IPS-20b (cell line): ENCODE measurements around the gene NBPF19.
A peak's percentile ranks its signal among the peaks of the same experiment; 100 is the strongest.
"Not testable (repeated sequence)": the region's sequence is repeated elsewhere in the genome, so short reads cannot be mapped to it uniquely, and the experiment has no call there.

Experiments
- H3K27ac ChIP-seq: one replicate; pipeline ENCODE4 v1.5.1; 2013; ENCODE audit warnings: low read length
- H3K27me3 ChIP-seq: 2 replicates; pipeline ENCODE4 v1.6.1; 2013; ENCODE audit warnings: mild to moderate bottlenecking, low read length, inconsistent platforms; ENCODE audit not compliant: insufficient read depth
- H3K36me3 ChIP-seq: 2 replicates; pipeline ENCODE4 v1.6.1; 2013; ENCODE audit warnings: low read depth, mild to moderate bottlenecking, inconsistent platforms, low read length, moderate library complexity; ENCODE audit not compliant: insufficient read depth
- H3K4me1 ChIP-seq: 2 replicates; pipeline ENCODE4 v1.6.1; 2013; ENCODE audit warnings: mild to moderate bottlenecking, control low read depth, inconsistent platforms, low read length, moderate library complexity; ENCODE audit not compliant: insufficient read depth
- H3K4me3 ChIP-seq: 2 replicates; pipeline ENCODE4 v1.5.1; 2013; ENCODE audit warnings: mild to moderate bottlenecking, low read length, inconsistent platforms
- H3K9ac ChIP-seq: 2 replicates; pipeline ENCODE4 v1.6.1; 2013; ENCODE audit warnings: low read depth, mild to moderate bottlenecking, inconsistent platforms, low read length, moderate library complexity
- H3K9me3 ChIP-seq: 2 replicates; pipeline ENCODE4 v1.6.1; 2013; ENCODE audit warnings: mild to moderate bottlenecking, low read depth, low read length, inconsistent platforms; ENCODE audit not compliant: insufficient read depth

The NBPF19 gene, protein sequence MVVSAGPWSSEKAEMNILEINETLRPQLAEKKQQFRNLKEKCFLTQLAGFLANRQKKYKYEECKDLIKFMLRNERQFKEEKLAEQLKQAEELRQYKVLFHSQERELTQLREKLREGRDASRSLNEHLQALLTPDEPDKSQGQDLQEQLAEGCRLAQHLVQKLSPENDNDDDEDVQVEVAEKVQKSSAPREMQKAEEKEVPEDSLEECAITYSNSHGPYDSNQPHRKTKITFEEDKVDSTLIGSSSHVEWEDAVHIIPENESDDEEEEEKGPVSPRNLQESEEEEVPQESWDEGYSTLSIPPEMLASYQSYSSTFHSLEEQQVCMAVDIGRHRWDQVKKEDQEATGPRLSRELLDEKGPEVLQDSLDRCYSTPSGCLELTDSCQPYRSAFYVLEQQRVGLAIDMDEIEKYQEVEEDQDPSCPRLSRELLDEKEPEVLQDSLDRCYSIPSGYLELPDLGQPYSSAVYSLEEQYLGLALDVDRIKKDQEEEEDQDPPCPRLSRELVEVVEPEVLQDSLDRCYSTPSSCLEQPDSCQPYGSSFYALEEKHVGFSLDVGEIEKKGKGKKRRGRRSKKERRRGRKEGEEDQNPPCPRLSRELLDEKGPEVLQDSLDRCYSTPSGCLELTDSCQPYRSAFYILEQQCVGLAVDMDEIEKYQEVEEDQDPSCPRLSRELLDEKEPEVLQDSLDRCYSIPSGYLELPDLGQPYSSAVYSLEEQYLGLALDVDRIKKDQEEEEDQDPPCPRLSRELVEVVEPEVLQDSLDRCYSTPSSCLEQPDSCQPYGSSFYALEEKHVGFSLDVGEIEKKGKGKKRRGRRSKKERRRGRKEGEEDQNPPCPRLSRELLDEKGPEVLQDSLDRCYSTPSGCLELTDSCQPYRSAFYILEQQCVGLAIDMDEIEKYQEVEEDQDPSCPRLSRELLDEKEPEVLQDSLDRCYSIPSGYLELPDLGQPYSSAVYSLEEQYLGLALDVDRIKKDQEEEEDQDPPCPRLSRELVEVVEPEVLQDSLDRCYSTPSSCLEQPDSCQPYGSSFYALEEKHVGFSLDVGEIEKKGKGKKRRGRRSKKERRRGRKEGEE (N-terminal part only)

DNA sequence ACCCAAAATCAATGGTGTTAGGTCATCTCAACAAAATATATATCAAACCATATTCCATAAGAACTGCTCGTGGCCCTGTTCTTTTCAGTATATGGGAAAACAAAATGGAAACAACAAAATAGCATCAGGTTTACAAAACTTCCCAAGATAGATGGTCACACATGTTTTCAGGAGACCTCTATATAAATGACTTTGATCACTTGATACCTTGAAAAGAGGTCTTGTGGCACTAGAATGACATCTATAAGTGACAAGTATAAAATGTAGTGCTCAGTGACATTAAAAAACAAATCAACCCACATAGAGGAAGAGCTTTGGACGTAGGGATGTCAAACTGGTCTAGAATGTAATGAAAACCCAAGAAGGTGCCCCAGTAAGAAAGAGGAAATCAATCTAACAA, at the start of gene NBPF19:
NBPF19 (plus strand) TSS at position 301 of the 400 bp plus-strand sequence. CDS start 888 bp downstream, outside the sequence.
- H3K36me3 ChIP-seq, H3K27ac ChIP-seq, H3K9me3 ChIP-seq, H3K9ac ChIP-seq, H3K4me3 ChIP-seq, H3K4me1 ChIP-seq, H3K27me3 ChIP-seq: not testable (repeated sequence)

DNA sequence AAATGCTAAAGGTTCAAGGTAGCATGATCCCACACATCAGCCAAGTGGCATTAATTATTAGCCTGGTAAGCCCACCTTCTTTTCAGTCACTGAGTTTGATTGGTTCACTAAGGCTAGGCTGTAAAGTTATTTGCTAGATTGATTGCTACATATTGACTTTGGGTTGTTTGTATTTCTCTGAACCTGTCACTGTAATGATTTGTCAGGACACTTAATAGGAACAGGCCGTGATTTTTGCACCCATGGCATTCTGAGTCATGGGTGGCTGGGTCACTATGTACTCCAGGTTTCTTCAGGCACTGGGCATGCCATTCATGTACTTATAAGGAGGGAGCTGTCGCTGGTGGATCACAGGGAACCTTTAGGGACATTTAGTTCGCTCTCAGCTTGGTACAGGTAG, 46.5 kb upstream of the NBPF19 start:
- H3K27me3 ChIP-seq, H3K9ac ChIP-seq, H3K4me3 ChIP-seq, H3K36me3 ChIP-seq, H3K9me3 ChIP-seq, H3K27ac ChIP-seq, H3K4me1 ChIP-seq: not testable (repeated sequence)

DNA sequence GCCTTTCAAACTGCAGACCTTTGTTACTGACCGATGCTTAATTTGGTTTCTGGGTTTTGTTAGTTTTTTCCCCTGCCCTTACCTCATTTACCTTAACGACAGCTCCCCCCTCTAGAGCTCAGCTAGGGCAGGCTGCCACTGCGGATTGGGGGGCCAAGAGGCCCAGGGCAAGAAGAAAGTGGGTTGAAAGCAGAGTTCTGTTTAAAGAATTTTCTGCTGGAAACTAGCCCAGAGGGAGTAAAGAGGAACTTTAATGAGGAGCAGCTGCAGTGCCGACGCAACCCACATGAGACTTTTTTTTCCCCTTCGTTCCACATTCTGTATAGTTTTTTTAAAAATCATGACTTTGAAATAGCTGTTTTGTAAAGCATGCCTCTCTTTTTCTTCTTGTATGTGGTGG, 29.4 kb upstream of the NBPF19 start:
- not testable (repeated sequence) for H3K27ac ChIP-seq

DNA sequence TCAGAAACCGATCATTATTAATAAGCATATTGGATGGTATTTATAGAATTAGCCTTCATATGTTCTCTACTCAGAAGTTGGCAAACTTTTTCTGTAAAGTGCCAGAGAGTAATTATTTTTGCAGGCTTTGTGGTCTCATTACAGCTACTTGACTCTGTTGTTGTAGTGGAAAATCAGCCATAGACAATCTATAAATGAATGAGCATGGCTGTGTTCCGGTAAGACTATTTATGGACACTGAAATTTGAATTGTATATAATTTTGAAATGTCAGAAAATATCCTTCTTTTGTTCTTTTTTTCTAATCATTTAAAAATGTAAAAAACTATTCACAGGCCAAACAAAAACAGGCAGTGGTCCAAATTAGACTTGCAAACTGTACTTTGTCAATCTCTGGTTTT, 22.6 kb upstream of the NBPF19 start:
- not testable (repeated sequence) for H3K4me1 ChIP-seq, H3K27me3 ChIP-seq, H3K4me3 ChIP-seq, H3K9ac ChIP-seq, H3K36me3 ChIP-seq, H3K9me3 ChIP-seq, H3K27ac ChIP-seq

More for the DNA sequence above, 29.4 kb upstream of the NBPF19 start:
- not testable (repeated sequence) for H3K4me3 ChIP-seq, H3K9ac ChIP-seq, H3K4me1 ChIP-seq, H3K36me3 ChIP-seq, H3K27me3 ChIP-seq, H3K9me3 ChIP-seq

DNA sequence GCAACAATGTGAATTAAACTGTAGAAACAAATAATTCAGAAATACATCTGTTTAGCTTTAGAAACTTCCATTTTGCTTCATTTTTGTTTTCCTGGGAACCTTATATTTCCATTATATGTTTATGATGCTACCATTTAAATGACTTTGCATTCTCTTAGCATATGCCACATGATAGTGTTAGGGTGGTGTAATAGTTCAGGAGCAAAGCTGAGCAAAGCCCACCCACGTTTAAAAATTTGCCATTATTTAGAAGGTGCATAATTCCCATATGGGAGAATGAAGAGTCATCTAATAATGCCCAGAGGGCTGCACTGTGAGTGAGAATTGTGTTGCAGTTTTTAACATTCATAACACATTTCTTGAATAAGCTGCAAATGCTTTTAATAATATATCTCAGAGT, 22.2 kb upstream of the NBPF19 start:
- not testable (repeated sequence) for H3K27ac ChIP-seq

DNA sequence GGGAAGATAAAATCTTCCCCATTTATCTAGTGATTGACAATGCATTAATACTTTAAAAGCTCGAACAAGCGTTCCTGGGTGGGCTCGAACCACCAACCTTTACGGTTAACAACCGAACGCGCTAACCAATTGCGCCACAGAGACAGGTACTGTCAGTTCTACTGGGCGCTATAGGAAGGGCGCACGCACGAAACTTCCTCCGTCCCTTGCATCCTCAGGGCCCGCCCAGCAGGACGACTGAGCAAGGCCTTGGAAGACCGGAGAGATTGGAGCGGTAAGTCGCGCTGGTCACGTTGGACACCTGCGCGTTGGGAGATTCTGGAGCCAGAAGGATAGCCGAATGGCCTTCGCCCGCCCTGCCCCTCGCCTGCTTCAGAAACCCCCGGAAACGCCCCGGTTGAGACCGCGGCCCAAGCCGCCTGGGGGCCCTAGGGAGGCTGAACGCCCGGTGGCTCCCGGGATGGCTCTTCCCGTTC, 83.5 kb downstream of the NBPF19 start:
- H3K4me3 ChIP-seq: peak overlapping the region; percentile 38; the same call in 1 of the 2 replicates
- H3K27ac ChIP-seq, H3K27me3 ChIP-seq, H3K9me3 ChIP-seq, H3K36me3 ChIP-seq, H3K9ac ChIP-seq, H3K4me1 ChIP-seq: not testable (repeated sequence)

More for the DNA sequence above, 22.2 kb upstream of the NBPF19 start:
- not testable (repeated sequence) for H3K4me1 ChIP-seq, H3K27me3 ChIP-seq, H3K9ac ChIP-seq, H3K36me3 ChIP-seq, H3K9me3 ChIP-seq, H3K4me3 ChIP-seq

DNA sequence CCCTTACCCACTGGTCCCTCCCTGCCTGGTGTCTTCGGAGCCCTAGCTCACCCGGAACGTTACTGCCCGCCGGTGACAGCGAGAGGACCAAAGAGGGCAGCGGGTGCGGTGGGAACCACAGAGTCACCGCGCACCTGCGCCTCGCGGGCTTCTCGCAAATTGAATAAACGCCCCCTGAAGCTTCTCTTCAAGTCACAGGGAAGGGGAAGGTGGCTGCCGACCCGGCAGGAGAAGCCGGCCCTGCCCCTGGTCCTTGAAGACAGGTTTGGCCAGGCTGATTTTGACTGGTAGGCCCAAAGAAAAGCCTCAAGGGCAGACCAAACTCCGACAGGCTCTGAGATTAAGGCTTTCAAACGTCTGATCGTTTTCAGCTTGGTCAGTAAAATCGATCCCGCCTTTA, 87.0 kb downstream of the NBPF19 start:
- H3K27me3 ChIP-seq, H3K4me3 ChIP-seq, H3K27ac ChIP-seq, H3K9ac ChIP-seq, H3K4me1 ChIP-seq, H3K36me3 ChIP-seq, H3K9me3 ChIP-seq: not testable (repeated sequence)

DNA sequence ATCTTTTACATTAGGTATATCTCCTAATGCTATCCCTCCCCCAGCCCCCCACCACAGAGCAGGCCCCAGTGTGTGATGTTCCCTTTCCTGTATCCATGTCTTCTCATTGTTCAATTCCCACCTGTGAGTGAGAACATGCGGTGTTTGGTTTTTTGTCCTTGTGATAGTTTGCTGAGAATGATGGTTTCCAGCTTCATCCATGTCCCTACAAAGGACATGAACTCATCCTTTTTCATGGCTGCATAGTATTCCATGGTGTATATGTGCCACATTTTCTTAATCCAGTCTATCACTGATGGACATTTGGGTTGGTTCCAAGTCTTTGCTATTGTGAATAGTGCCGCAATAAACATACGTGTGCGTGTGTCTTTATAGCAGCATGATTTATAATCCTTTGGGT, 90.6 kb downstream of the NBPF19 start:
- not testable (repeated sequence) for H3K27ac ChIP-seq, H3K4me3 ChIP-seq, H3K9me3 ChIP-seq, H3K4me1 ChIP-seq, H3K9ac ChIP-seq, H3K27me3 ChIP-seq, H3K36me3 ChIP-seq

DNA sequence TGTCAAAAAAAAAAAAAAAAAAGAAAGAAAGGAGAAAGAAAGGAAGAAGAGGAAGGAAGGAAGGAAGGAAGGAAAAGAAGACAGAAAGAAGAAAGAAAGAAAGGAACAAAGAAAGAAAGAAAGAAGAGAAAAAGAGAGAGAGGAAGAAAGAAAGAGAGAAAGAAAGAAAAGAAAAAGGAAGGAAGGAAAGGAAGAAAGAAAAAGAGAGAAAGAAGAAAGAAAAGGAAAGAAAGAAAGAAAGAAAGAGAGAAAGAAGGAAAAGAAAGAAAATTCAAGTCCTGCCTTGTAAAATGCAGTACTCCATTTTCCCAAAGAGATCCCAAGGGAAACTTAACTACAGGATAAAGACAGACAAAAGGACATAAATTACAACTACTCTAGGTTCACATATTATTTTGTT, 97.9 kb downstream of the NBPF19 start:
- H3K36me3 ChIP-seq, H3K27ac ChIP-seq, H3K4me3 ChIP-seq, H3K27me3 ChIP-seq, H3K4me1 ChIP-seq, H3K9ac ChIP-seq, H3K9me3 ChIP-seq: not testable (repeated sequence)

DNA sequence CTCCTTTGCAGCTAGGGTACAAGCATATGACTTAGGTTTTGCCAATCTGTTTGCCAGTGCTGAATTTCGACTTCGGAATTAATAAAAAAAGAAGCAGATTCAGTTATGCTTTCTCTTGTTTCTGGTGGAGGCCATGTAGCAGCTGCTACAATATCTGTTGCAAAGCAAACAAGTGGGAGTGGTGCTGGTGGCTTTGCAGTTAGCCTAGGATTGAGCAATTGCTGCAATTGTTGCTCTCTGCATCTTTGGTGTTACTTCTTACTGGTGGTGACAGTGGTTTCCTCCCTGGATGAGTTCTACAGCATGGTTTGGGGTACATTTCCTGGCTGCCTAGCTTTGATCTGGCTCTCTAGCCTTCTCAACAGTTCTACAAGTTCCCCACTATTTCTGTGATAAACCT, 110.7 kb downstream of the NBPF19 start:
- H3K27ac ChIP-seq, H3K4me3 ChIP-seq, H3K4me1 ChIP-seq, H3K27me3 ChIP-seq, H3K9me3 ChIP-seq, H3K36me3 ChIP-seq, H3K9ac ChIP-seq: not testable (repeated sequence)
